ENCODE measurements around the gene ARHGAP26. TPM values are rescaled to one million over a fixed set of nuclear protein-coding genes. Genes with fewer than 3 reads are reported as not detected.

ARHGAP26 gene
- total RNA-seq, 4 donors from 2014 or later = 28.2 to 52.3 (median 37.9) TPM

GRCh38 chr5:142749321-142749720 is 20.9 kb upstream of the ARHGAP26 start:
- 80 to 86% methylated on average over 3 of the region's 3 CpGs for WGBS, 2 donors
- intact Hi-C loops (cut with DNase I) = no loop called here
- DNase-seq = peak in 1 of 2 donors; percentile 8
- Histone ChIP-seq H3K36me3 (no peaks in the 10 kb centered on the region), H3K9me3 (no peaks in the 10 kb centered on the region), H3K27ac (no peak overlapping the region), H3K4me3 (replicated peaks in 1 of 3) (no peak overlapping the region), H3K4me1 (peaks cover 40 to 55% of the 10 kb centered on the region in 2 donors), H3K27me3 (no peaks in the 10 kb centered on the region)
- no peak for TF ChIP-seq CTCF (IDR thresholded peaks at IDR 0.05)
- TF ChIP-seq POLR2A (IDR thresholded peaks at IDR 0.05) = no peak

GRCh38 chr5:142753116-142753631 is 17.0 kb upstream of the ARHGAP26 start:
- intact Hi-C loops (cut with DNase I) = no loop called here
- H3K9me3 ChIP-seq = no peaks in the 10 kb centered on the region
- peak; percentile 97 for DNase-seq
- 25 to 30% methylated on average over 3 of the region's 3 CpGs for WGBS, 2 donors
- no peaks in the 10 kb centered on the region for H3K27me3 ChIP-seq
- H3K36me3 ChIP-seq = no peaks in the 10 kb centered on the region
- H3K4me3 ChIP-seq (replicated peaks in 1 of 3) = no peak overlapping the region
- H3K27ac ChIP-seq = peak overlapping the region; percentile 80 to 90 (median 80)
- peak in 1 of 2 donors; percentile 48 for TF ChIP-seq POLR2A (IDR thresholded peaks at IDR 0.05)
- TF ChIP-seq CTCF (IDR thresholded peaks at IDR 0.05) = no peak
- H3K4me1 ChIP-seq = peaks cover 40 to 54% of the 10 kb centered on the region in 2 donors

- no peak overlapping the region for H3K4me3 ChIP-seq (replicated peaks in 1 of 3)
- 73 to 84% methylated on average over 3 of the region's 3 CpGs for WGBS, 2 donors
- no peak for TF ChIP-seq POLR2A (IDR thresholded peaks at IDR 0.05)
- peak; percentile 16 to 25 for DNase-seq
- intact Hi-C loops (cut with DNase I) = no loop called here
- no peaks in the 10 kb centered on the region for H3K9me3 ChIP-seq
- no peaks in the 10 kb centered on the region for H3K27me3 ChIP-seq
- H3K4me1 ChIP-seq = peaks cover 34 to 46% of the 10 kb centered on the region in 2 donors
- no peaks in the 10 kb centered on the region for H3K36me3 ChIP-seq
- peak overlapping the region; percentile 80 to 90 (median 80) for H3K27ac ChIP-seq
Measured at GRCh38 chr5:142754031-142754430, 16.1 kb upstream of the ARHGAP26 start.

GRCh38 chr5:142756576-142756975 is 13.6 kb upstream of the ARHGAP26 start:
- no peak for DNase-seq
- no peak overlapping the region for H3K27ac ChIP-seq
- no peaks in the 10 kb centered on the region for H3K36me3 ChIP-seq
- no peaks in the 10 kb centered on the region for H3K27me3 ChIP-seq
- intact Hi-C loops (cut with DNase I) = no loop called here
- H3K9me3 ChIP-seq = no peaks in the 10 kb centered on the region
- 75 to 82% methylated on average over 3 of the region's 3 CpGs for WGBS, 2 donors
- H3K4me1 ChIP-seq = peaks cover 26% of the 10 kb centered on the region in 2 donors
- no peak for TF ChIP-seq CTCF (IDR thresholded peaks at IDR 0.05)
- H3K4me3 ChIP-seq (replicated peaks in 1 of 3) = no peak overlapping the region

- TF ChIP-seq POLR2A (IDR thresholded peaks at IDR 0.05) (no peak), CTCF (IDR thresholded peaks at IDR 0.05) (no peak)
- no peak overlapping the region for H3K4me3 ChIP-seq (replicated peaks in 1 of 3)
- peaks cover 17 to 18% of the 10 kb centered on the region in 2 donors for H3K4me1 ChIP-seq
- intact Hi-C loops (cut with DNase I) = no loop called here
- 87 to 93% methylated on average over 4 of the region's 4 CpGs for WGBS, 2 donors
- no peaks in the 10 kb centered on the region for H3K27me3 ChIP-seq
- no peaks in the 10 kb centered on the region for H3K9me3 ChIP-seq
- H3K36me3 ChIP-seq = no peaks in the 10 kb centered on the region
- DNase-seq = no peak
- H3K27ac ChIP-seq = no peak overlapping the region
Measured at GRCh38 chr5:142757564-142757963, 12.6 kb upstream of the ARHGAP26 start.
